ENCODE measurements around the gene PGLYRP4. TPM values are rescaled to one million over a fixed set of nuclear protein-coding genes. Genes with fewer than 3 reads are reported as not detected.

The PGLYRP4 gene
- total RNA-seq, 1 experiment from 2014 or later, result not detected

- in situ Hi-C loops (cut with HindIII; ENCODE audit: low pct_unique_long_range_greater_than_20kb, low sequenced_read_pairs) (loop anchor here (25.0 kb wide), 1 partner anchor 244 kb away; the partner anchor contains the start of genes S100A14 and S100A16), intact Hi-C loops (cut with micrococcal nuclease; ENCODE audit: unreplicated experiment) (no loop called here)
- Histone ChIP-seq H3K4me1 (ENCODE audit: control insufficient read depth, insufficient read depth, low read length) (no peaks in the 10 kb centered on the region), H3K36me3 (ENCODE audit: control insufficient read depth, insufficient read depth, low read length) (no peaks in the 10 kb centered on the region), H3K27me3 (ENCODE audit: control insufficient read depth, insufficient read depth, low read length) (no peaks in the 10 kb centered on the region), H3K27ac (ENCODE audit: low read length) (no peak overlapping the region), H3K4me3 (ENCODE audit: low read depth in 2 of 2, low read length in 2 of 2) (no peak overlapping the region), H3K9me3 (ENCODE audit: control insufficient read depth, insufficient read depth, low read depth, low read length) (no peaks in the 10 kb centered on the region)
- POLR2A ChIA-PET, result no interaction called here
- DNase-seq (ENCODE audit: low read depth, low spot score), result no peak
- CTCF ChIA-PET, result interaction anchor here (0.7 kb wide), 1 partner anchor 126 kb away, joined by 4 read pairs; no protein-coding TSS in a partner anchor
- TF ChIP-seq REST (IDR thresholded peaks at IDR 0.05; ENCODE audit: insufficient read depth in 1 of 2, low read depth in 2 of 2, low read length in 1 of 2) (no peak), SIN3A (IDR thresholded peaks at IDR 0.05; ENCODE audit: borderline replicate concordance, insufficient read depth, low read depth, low read length) (no peak), POLR2AphosphoS5 (IDR thresholded peaks at IDR 0.05; ENCODE audit: low read depth, low read length) (no peak), TCF7L2 (IDR thresholded peaks at IDR 0.05; ENCODE audit: low read depth, low read length) (no peak), CTCF (IDR thresholded peaks at IDR 0.05) (no peak)
- ATAC-seq, result no peak
- BruUV-seq (replicated peaks), result no TSS peak
Measured at GRCh38 chr1:153368495-153368894, 19.9 kb upstream of the PGLYRP4 start.

- no peaks in the 10 kb centered on the region for H3K4me1 ChIP-seq (ENCODE audit: control insufficient read depth, insufficient read depth, low read length)
- intact Hi-C loops (cut with micrococcal nuclease; ENCODE audit: unreplicated experiment) (no loop called here), in situ Hi-C loops (cut with HindIII; ENCODE audit: low pct_unique_long_range_greater_than_20kb, low sequenced_read_pairs) (loop anchor here (25.0 kb wide), 1 partner anchor 245 kb away; the partner anchor contains the start of genes S100A14 and S100A16)
- H3K4me3 ChIP-seq (ENCODE audit: low read depth in 2 of 2, low read length in 2 of 2), result no peak overlapping the region
- DNase-seq (ENCODE audit: low read depth, low spot score) (no peak), ATAC-seq (no peak)
- no peaks in the 10 kb centered on the region for H3K27me3 ChIP-seq (ENCODE audit: control insufficient read depth, insufficient read depth, low read length)
- H3K9me3 ChIP-seq (ENCODE audit: control insufficient read depth, insufficient read depth, low read depth, low read length), result no peaks in the 10 kb centered on the region
- TF ChIP-seq TCF7L2 (IDR thresholded peaks at IDR 0.05; ENCODE audit: low read depth, low read length), result no peak
- no peak for TF ChIP-seq REST (IDR thresholded peaks at IDR 0.05; ENCODE audit: insufficient read depth in 1 of 2, low read depth in 2 of 2, low read length in 1 of 2)
- no peak for TF ChIP-seq POLR2AphosphoS5 (IDR thresholded peaks at IDR 0.05; ENCODE audit: low read depth, low read length)
- TF ChIP-seq CTCF (IDR thresholded peaks at IDR 0.05), result no peak
- TF ChIP-seq SIN3A (IDR thresholded peaks at IDR 0.05; ENCODE audit: borderline replicate concordance, insufficient read depth, low read depth, low read length), result no peak
- H3K27ac ChIP-seq (ENCODE audit: low read length), result no peak overlapping the region
- no TSS peak for BruUV-seq (replicated peaks)
- no peaks in the 10 kb centered on the region for H3K36me3 ChIP-seq (ENCODE audit: control insufficient read depth, insufficient read depth, low read length)
- CTCF ChIA-PET, result no interaction called here
- POLR2A ChIA-PET, result no interaction called here
Measured at GRCh38 chr1:153367090-153367489, 18.4 kb upstream of the PGLYRP4 start.

Data from Panc1 (cell line).